Left colon (tissue), 2 donors: ENCODE results near the gene ANKRD30BL. TPM values are rescaled to one million over a fixed set of nuclear protein-coding genes. Genes with fewer than 3 reads are reported as not detected.
"Not testable (repeated sequence)": the region's sequence is repeated elsewhere in the genome, so short reads cannot be mapped to it uniquely, and the experiment has no call there.

Experiments used
- ATAC-seq: fragments of 200-7000 bp; cut with Tn5 transposase; one replicate; pipeline ENCODE4 v1.9.1; 2020; ENCODE audit warnings: mild to moderate bottlenecking, moderate library complexity
- DNase-seq, 2 donors: peaks; one replicate each; pipeline ENCODE4 v3.0.0-alpha.2; 2020
- intact Hi-C, 2 donors: fragments of 100-400 bp; cut with DNase I in 1 of 2; cut with micrococcal nuclease in 1 of 2; formaldehyde crosslinking; loops; one replicate each; pipeline versions ENCODE4 v1.11.2 to v1.14.0; 2022; cut with DNase I, micrococcal nuclease
- long read RNA-seq: library from polyadenylated mRNA; unstranded; transcript quantifications from one replicate; pipeline ENCODE4 v2.0.0, GENCODE V29; 2021
- total RNA-seq, 2 donors: library from RNA; stranded (reverse); fragmentation: NEBNext Ultra II Directional; extraction: Animal tissue kit (Norgen Biotek cat#: 25700); gene quantifications; one replicate each; pipeline ENCODE4 v1.2.1, GENCODE V29; 2021
- donor health status: DM: no; HTN: no; CAD: no.
- donor health status: DM: yes; HTN: yes; CAD: no.

ANKRD30BL gene
- not detected for total RNA-seq
- long read RNA-seq = 0 reads

DNA sequence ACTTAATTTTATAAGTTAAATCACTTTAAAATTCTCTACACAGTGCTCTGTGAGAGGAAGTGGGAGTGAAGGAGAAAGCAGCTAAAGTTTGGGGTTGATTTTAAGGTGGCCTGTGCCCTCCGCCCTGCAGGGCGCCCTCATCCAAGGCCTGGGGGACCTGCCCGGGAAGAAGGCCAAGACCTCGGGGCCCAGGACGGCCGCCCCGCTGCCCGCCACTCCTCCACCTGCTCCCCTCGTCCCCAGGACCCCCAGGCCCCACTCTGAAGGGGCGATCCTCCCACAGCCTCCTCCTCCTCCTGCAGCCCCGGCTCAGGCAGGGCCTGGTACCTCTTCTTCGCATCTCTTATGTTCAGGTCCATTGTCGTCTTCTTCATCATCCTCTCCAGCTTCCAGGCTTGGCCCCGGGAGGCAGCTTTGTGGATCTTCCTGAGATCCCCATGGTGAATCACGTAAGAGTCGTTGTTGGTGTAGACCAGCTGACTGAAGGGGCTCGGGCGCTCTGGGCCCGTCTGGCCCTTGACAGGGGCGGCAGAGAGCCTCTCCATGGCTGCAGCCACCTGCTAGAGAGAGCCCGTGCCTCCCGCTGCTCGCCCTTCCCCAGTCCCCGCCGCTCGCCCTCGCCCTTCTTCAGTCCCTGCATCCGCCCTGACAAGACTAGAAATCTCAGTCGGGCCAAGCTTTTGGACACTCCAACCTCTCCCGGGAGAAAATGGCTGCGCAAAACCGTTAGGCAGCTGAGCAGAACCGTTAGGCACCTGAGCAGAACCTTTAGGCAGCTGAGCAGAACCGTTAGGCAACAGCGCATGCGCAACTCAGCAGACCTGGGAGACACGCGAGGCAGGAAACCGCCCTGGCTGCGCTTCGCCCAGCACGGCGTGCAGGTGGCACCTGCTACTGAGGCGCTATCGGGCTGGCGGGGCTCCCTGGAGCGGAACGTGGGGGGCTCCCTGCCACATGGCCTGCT, at the start of gene ANKRD30BL:
ANKRD30BL (minus strand) TSS at position 792 of the 964 bp plus-strand sequence; CDS start at position 545, 247 bp downstream.
- intact Hi-C loops, DNase-seq, ATAC-seq: not testable (repeated sequence)

DNA sequence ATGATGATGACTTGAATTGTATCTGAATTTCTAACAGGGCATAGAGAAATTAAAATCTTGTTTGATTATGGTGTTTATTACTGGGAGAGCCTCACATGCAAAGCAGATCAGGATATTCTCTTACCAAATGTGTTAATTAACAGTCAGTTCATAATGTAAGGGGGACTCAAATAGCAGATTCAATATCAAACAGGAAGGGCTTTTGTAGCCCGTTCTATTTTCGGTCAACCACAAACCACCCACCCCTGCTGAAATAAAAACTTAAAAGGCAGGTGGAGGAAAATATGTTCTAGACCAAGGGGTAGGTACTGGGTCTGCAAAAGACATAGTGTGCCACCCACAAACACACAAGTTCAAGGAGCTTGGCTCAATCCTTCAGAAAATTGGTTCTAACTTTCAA, 41.1 kb upstream of the ANKRD30BL start:
- DNase-seq, ATAC-seq, intact Hi-C loops: not testable (repeated sequence)

GRCh38 chr2:132192854-132193253, 31.1 kb upstream of the ANKRD30BL start:
- intact Hi-C loops, DNase-seq, ATAC-seq: not testable (repeated sequence)

GRCh38 chr2:132167100-132167499, 5.3 kb upstream of the ANKRD30BL start:
- intact Hi-C loops, DNase-seq, ATAC-seq: not testable (repeated sequence)

DNA sequence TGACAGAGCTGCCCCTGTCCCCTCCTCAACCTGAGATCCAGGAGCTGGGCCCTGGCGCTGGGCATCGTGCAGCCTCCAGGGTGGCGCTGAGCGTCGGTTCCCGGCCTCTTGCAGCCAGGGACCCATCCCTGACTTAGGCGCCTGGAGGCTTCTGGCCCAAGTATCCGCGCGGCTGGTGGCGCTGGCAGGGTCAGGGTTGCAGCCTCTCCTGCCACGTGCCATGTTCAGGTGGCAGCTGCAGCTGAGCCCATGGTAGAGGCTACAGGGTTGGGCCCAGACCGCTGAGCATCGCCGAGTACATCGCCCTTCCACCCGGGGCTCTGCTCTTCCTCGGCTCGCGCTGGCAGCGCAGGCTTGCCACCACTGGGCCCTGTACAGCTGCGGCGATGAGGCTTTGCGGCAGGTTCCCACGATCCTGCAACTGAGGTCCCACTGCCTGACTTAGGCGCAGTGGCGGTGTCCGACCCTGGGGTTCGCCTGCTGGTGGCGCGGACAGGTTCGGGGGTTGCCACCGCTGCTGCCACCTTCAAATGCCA, 441 bp upstream of the ANKRD30BL start:
- DNase-seq, intact Hi-C loops, ATAC-seq: not testable (repeated sequence)

- not testable (repeated sequence) for ATAC-seq
Measured at GRCh38 chr2:132146774-132147173, 15.0 kb downstream of the ANKRD30BL start.

More at GRCh38 chr2:132146774-132147173, 15.0 kb downstream of the ANKRD30BL start:
- intact Hi-C loops = not testable (repeated sequence)
- DNase-seq = peak; percentile 25 to 52
